HFFc6 (cell line): ENCODE data around the gene HIBCH. TPM values are rescaled to one million over a fixed set of nuclear protein-coding genes. Genes with fewer than 3 reads are reported as not detected.
A peak's percentile ranks its signal among the peaks of the same experiment; 100 is the strongest.

Experiments used
- DNase-seq: peaks from one replicate; pipeline ENCODE4 v3.0.0-alpha.2; 2018
- H3K27ac Mint-ChIP-seq: 2 replicates; pipeline ENCODE4 v1.8.0; 2020; ENCODE audit warnings: mild to moderate bottlenecking, mixed read lengths
- H3K27me3 Mint-ChIP-seq: 2 replicates; pipeline ENCODE4 v1.8.0; 2021; ENCODE audit warnings: mild to moderate bottlenecking, moderate library complexity, mixed read lengths; ENCODE audit not compliant: insufficient read depth
- H3K36me3 Mint-ChIP-seq: 2 replicates; pipeline ENCODE4 v1.8.0; 2021; ENCODE audit warnings: low read depth, mixed read lengths
- H3K4me1 Mint-ChIP-seq: 2 replicates; pipeline ENCODE4 v1.8.0; 2020; ENCODE audit warnings: low read depth, mixed read lengths
- H3K4me3 Mint-ChIP-seq: 2 replicates; pipeline ENCODE4 v1.8.0; 2020; ENCODE audit warnings: mild to moderate bottlenecking, moderate library complexity, mixed read lengths
- H3K9me3 Mint-ChIP-seq: 2 replicates; pipeline ENCODE4 v1.8.0; 2020; ENCODE audit warnings: mild to moderate bottlenecking, mixed read lengths
- CTCF ChIP-seq: fragments of 200-600 bp; sonication (generic); IDR thresholded peaks from 2 replicates; pipeline ENCODE4 v1.5.0; 2021; ENCODE audit warnings: antibody characterized with exemption, mild to moderate bottlenecking
- total RNA-seq, 6 experiments: library from RNA; stranded (reverse); fragmentation: NEBNext Ultra II Directional; extraction: Animal tissue kit (Norgen Biotek cat#: 25700); gene quantifications; 2 replicates in 1 of 6; 3 replicates in 5 of 6; pipeline ENCODE4 v1.2.3, GENCODE V29; 2021

The HIBCH gene
- total RNA-seq, 6 experiments from 2014 or later, result 14.6 to 20.5 (median 17.2) TPM

- Mint-ChIP-seq H3K27ac (peak overlapping the region; percentile 78), H3K4me3 (peak overlapping the region; percentile 96), H3K4me1 (peaks cover 27% of the 10 kb centered on the region), H3K9me3 (no peaks in the 10 kb centered on the region), H3K36me3 (no peaks in the 10 kb centered on the region; the same call in 1 of the 2 replicates), H3K27me3 (no peaks in the 10 kb centered on the region)
- TF ChIP-seq CTCF, result peak; percentile 50; the same call in 1 of the 2 replicates
- peak; percentile 7 for DNase-seq
Observed at GRCh38 chr2:190344276-190344827, 24.7 kb upstream of the HIBCH start.

GRCh38 chr2:190343536-190344275 lies 24.1 kb upstream of the HIBCH start, which contains the start of gene INPP1:
Gene INPP1, plus strand, starts transcription at chr2:190343589. Its CDS starts 16,514 bp downstream, at chr2:190360103.
- Mint-ChIP-seq H3K27me3 (no peaks in the 10 kb centered on the region), H3K4me3 (peak within 1 kb of the TSS; percentile 96), H3K9me3 (no peaks in the 10 kb centered on the region), H3K27ac (peak within 1 kb of the TSS; percentile 82), H3K36me3 (no peaks in the 10 kb centered on the region; the same call in 1 of the 2 replicates), H3K4me1 (peaks cover 27% of the 10 kb centered on the region)
- TF ChIP-seq CTCF, result no peak
- DNase-seq, result peak; percentile 42

GRCh38 chr2:190343089-190343535 lies 23.5 kb upstream of the HIBCH start:
- Mint-ChIP-seq H3K9me3 (no peaks in the 10 kb centered on the region), H3K4me3 (peak overlapping the region; percentile 85), H3K27me3 (no peaks in the 10 kb centered on the region), H3K4me1 (peaks cover 27% of the 10 kb centered on the region), H3K27ac (peak overlapping the region; percentile 82), H3K36me3 (no peaks in the 10 kb centered on the region; the same call in 1 of the 2 replicates)
- no peak for DNase-seq
- no peak for TF ChIP-seq CTCF

GRCh38 chr2:190342611-190343010 lies 23.0 kb upstream of the HIBCH start:
- H3K27me3 Mint-ChIP-seq, result no peaks in the 10 kb centered on the region
- no peaks in the 10 kb centered on the region for H3K9me3 Mint-ChIP-seq
- DNase-seq, result no peak
- H3K36me3 Mint-ChIP-seq, result no peaks in the 10 kb centered on the region; the same call in 1 of the 2 replicates
- no peak overlapping the region for H3K27ac Mint-ChIP-seq
- H3K4me3 Mint-ChIP-seq, result no peak overlapping the region
- H3K4me1 Mint-ChIP-seq, result peaks cover 27% of the 10 kb centered on the region
- no peak for TF ChIP-seq CTCF

- Mint-ChIP-seq H3K36me3 (no peaks in the 10 kb centered on the region), H3K9me3 (no peaks in the 10 kb centered on the region), H3K4me1 (peaks cover 22% of the 10 kb centered on the region), H3K27ac (no peak overlapping the region), H3K4me3 (no peak overlapping the region), H3K27me3 (no peaks in the 10 kb centered on the region)
- TF ChIP-seq CTCF, result no peak
- no peak for DNase-seq
Observed at GRCh38 chr2:190340369-190340768, 20.7 kb upstream of the HIBCH start.
